ENCODE data around the gene PBX3.

PBX3 gene

DNA sequence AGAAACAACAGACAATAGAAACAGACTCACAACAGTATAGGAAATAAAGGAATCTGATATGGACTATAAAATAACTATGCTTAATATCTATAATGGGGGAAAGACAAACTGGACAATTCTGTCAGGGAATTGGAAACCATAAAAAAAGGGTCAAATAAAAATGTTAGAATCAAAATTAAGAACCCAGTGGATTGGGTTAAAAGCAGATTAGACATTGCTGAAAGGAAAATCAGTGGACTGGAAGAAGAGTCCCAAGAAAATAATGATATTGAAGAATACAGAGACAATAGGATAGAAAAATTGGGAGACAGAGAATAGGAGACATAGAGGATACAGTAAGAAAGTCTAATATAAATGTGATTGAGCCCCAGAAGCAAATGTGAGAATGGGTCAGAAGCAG, 199.2 kb downstream of the PBX3 start:
- DNase-seq (ENCODE audit: extremely low read depth, low read depth) = no peak
- TF ChIP-seq, protein P1, sequence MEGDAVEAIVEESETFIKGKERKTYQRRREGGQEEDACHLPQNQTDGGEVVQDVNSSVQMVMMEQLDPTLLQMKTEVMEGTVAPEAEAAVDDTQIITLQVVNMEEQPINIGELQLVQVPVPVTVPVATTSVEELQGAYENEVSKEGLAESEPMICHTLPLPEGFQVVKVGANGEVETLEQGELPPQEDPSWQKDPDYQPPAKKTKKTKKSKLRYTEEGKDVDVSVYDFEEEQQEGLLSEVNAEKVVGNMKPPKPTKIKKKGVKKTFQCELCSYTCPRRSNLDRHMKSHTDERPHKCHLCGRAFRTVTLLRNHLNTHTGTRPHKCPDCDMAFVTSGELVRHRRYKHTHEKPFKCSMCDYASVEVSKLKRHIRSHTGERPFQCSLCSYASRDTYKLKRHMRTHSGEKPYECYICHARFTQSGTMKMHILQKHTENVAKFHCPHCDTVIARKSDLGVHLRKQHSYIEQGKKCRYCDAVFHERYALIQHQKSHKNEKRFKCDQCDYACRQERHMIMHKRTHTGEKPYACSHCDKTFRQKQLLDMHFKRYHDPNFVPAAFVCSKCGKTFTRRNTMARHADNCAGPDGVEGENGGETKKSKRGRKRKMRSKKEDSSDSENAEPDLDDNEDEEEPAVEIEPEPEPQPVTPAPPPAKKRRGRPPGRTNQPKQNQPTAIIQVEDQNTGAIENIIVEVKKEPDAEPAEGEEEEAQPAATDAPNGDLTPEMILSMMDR (IDR thresholded peaks at IDR 0.05; ENCODE audit: low read depth, low read length) = no peak

DNA sequence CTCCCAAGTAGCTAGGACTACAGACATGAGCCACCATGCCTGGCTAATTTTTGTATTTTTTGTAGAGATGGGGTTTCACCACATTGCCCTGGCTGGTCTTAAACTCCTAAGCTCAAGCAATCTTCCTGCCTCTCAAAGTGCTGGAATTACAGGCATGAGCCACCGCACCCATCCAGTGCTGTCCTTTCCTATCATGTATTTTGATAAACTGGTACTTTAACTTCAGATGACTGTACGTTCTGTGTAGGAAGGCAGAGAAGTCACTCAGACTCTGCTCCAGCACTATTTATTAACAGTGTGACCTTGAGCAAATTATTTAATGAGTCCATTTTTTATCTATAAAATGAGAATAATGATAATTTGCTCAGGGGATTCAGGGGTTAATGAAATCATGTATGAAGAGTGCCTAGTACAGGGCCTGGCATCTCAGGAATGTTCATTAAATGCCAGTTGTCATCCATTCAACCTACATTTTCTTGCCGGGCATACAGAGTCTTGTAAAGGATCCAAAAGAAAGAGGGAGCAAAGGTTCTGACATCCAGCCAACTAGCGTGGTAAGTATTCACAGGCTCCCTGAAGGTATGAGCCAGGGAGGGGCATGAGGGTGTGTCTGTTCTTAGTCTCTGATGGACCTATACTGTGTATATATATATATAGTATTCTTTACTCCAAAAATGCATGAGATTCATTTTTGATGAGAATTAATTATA, 201.9 kb downstream of the PBX3 start:
- no peak for DNase-seq (ENCODE audit: extremely low read depth, low read depth)
- TF ChIP-seq, protein P1 (IDR thresholded peaks at IDR 0.05; ENCODE audit: low read depth, low read length) = no peak

DNA sequence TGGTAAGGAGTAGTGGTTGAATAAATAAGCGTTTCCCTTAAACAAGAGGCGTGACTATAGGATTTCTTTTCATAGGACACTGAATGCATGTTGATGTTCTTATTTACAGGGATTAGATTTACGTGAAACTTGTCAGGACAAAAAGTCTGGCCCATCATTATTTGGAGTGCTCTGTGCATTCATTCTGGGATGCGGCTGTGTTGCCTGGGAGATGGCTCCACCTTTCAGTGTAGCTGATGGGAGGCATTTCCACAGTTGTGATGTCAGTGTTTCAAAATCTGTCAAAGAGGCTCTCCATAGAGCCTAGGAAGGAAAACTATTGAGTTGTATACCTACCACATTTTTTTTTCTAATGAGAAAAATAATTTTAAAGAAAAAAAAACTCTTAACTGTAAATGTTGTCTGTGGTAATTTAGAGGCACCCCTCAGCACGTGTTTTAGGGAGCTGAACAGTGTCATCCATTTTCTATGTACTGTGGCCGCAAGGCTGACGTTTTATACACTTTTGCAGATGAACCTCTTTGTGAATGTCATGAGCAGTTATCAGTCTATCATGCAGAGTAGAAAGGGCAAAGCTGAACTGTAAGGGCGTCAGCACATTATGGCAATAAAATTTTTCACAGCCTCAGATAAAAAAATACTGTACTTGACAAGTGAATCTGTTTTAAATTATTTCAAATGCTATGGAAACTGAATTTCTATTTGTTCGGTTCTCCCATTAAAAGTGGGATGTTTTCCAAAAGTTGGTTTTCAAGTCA, 202.7 kb downstream of the PBX3 start:
- TF ChIP-seq, protein P1 (IDR thresholded peaks at IDR 0.05; ENCODE audit: low read depth, low read length) = no peak

DNA sequence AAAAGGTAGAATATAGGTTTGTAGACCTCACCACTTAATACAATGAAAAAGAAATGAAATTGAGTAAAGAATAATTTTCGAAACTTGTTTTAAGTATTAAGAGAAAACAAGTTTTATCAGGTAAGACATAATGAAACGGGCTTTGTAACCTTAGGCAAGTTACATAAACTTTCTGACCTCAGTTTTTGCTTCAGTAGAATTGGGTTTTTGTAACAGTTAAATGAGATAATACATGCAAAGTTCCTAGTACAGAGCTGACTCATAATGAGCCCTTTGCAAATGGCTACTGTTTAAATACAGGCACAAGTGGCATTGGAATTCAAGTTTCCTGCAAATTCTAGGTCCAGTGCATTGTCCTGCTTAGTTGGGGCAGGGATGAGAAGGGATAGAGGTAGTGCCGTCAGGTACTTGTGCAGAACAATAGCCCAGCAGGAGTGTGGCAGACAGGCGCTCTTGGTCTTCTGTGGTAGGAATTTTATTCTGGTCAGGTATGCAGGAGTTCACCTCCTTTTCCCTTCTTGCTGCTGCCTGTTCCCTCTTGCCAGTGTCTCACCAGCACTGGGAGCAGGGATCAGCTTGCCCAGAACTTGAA, 203.8 kb downstream of the PBX3 start:
- TF ChIP-seq, protein P1 (IDR thresholded peaks at IDR 0.05; ENCODE audit: low read depth, low read length) = no peak
- no peak for DNase-seq (ENCODE audit: extremely low read depth, low read depth)

More for the DNA sequence above, 202.7 kb downstream of the PBX3 start:
- no peak for DNase-seq (ENCODE audit: extremely low read depth, low read depth)

DNA sequence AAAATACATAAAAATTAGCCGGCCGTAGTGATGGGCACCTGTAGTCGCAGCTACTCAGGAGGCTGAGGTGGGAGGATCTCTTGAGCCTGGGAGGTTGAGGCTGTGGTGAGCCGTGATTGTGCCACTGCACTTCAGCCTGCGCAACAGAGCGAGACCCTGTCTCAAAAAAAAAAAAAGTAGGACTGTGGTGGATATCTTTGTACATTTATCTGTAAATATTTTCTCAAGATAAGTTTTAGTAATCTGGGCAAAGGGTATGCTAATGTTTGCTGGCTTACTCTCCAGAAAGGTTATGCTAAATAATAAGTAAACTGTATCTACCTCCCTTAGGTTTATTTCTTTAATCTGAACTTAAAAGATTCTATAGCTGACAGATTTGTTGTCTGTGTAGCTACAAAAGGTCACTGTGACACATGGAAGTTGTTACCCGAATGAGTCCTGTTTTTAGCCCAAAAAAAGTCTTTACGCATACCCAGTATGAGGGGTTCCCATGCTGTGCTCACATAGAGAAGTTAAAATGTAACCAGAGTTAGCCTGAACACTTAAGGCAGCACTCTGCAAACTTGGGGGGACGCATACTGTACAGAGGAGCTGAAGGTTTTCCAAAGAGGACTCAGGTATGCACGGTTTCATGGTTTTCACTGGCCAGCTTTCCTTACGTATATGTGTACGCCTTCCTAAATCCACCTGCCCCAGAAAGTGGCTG, 206.3 kb downstream of the PBX3 start:
- TF ChIP-seq, protein P1 (IDR thresholded peaks at IDR 0.05; ENCODE audit: low read depth, low read length) = no peak
- no peak for DNase-seq (ENCODE audit: extremely low read depth, low read depth)

DNA sequence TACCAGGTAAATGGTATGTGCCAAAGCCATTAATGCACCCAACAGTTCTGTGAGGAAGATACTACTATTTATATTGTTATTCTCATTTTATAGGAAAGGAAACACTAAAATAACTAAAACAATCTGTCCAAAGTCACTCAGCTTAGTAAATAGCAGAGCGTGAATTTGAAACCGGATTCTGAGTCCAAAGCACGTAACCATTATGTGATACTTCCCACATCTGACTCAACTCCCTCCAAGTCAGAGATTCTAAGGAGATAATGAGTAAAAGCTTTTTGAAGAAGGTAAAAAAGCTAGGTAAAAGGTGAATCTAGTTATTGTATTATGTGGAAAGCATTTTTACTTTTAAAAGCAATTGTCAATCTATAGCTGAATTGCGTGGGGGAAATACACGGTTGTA, 208.9 kb downstream of the PBX3 start:
- TF ChIP-seq, protein P1 (IDR thresholded peaks at IDR 0.05; ENCODE audit: low read depth, low read length) = no peak
- no peak for DNase-seq (ENCODE audit: extremely low read depth, low read depth)
